OCI-LY3 (cell line): Measurements from ENCODE around the gene SLC26A8.

Source experiments
- CTCF ChIP-seq: fragments of 200-600, 300-600 bp; sonication (generic); IDR thresholded peaks from 2 replicates; pipeline ENCODE4 v1.5.1; 2014; ENCODE audit warnings: antibody characterized with exemption, low read length, low read depth
- EZH2phosphoT487 ChIP-seq: fragments of 200-600 bp; shearing (Covaris generic); IDR thresholded peaks from 2 replicates; pipeline ENCODE4 v1.6.1; 2018; ENCODE audit warnings: antibody characterized with exemption, mixed run types, low read depth

- TF ChIP-seq CTCF (no peak), EZH2phosphoT487 (no peak)
Observed at GRCh38 chr6:35905841-35906498, 118.5 kb downstream of the SLC26A8 start.
